Mesenchymal stem cell (in vitro differentiated cells and primary cell): ENCODE results near the gene DPYD.

Source experiments
- DNase-seq: peaks from one replicate; pipeline ENCODE4 v3.0.0-alpha.2; 2013
- H2AFZ ChIP-seq: one replicate; pipeline ENCODE4 v1.6.1; 2013; ENCODE audit warnings: low read depth, mild to moderate bottlenecking, control low read depth, inconsistent platforms, low read length, moderate library complexity
- H2AK5ac ChIP-seq: 2 replicates; pipeline ENCODE4 v1.6.1; 2013; ENCODE audit warnings: low read length, moderate library complexity, mild to moderate bottlenecking, inconsistent platforms; ENCODE audit not compliant: severe bottlenecking
- H2BK120ac ChIP-seq: one replicate; pipeline ENCODE4 v1.6.1; 2013; ENCODE audit warnings: low read depth, mild to moderate bottlenecking, inconsistent platforms, low read length, moderate library complexity
- H2BK12ac ChIP-seq, 2 experiments: one replicate each; pipeline ENCODE4 v1.6.1; 2013; ENCODE audit warnings: inconsistent platforms in 2 of 2, low read length in 2 of 2, mild to moderate bottlenecking in 2 of 2, moderate library complexity in 2 of 2, control low read depth in 1 of 2
- H2BK15ac ChIP-seq: one replicate; pipeline ENCODE4 v1.6.1; 2013; ENCODE audit warnings: mild to moderate bottlenecking, low read depth, inconsistent platforms; ENCODE audit not compliant: poor library complexity, severe bottlenecking
- H2BK5ac ChIP-seq: 2 replicates; pipeline ENCODE4 v1.6.1; 2013; ENCODE audit warnings: low read depth, mild to moderate bottlenecking, low read length, control low read depth, inconsistent platforms; ENCODE audit not compliant: poor library complexity, severe bottlenecking
- H3K14ac ChIP-seq, 2 experiments: one replicate each; pipeline ENCODE4 v1.6.1; 2013; ENCODE audit warnings: inconsistent platforms in 2 of 2, low read length in 2 of 2, control low read depth in 1 of 2, mild to moderate bottlenecking in 1 of 2, moderate library complexity in 1 of 2
- H3K18ac ChIP-seq, 2 experiments: one replicate each; pipeline ENCODE4 v1.6.1; 2013; ENCODE audit warnings: inconsistent platforms in 2 of 2, low read length in 2 of 2, control low read depth in 1 of 2, low read depth in 1 of 2, mild to moderate bottlenecking in 1 of 2
- H3K23ac ChIP-seq, 2 experiments: one replicate each; pipeline ENCODE4 v1.6.1; 2013; ENCODE audit warnings: inconsistent platforms in 2 of 2, low read length in 2 of 2, mild to moderate bottlenecking in 2 of 2, moderate library complexity in 2 of 2, control low read depth in 1 of 2
- H3K27ac ChIP-seq: 2 replicates; pipeline ENCODE4 v1.5.1; 2013; ENCODE audit warnings: mild to moderate bottlenecking, moderate library complexity, low read length, control low read depth, inconsistent platforms; ENCODE audit not compliant: poor library complexity, severe bottlenecking
- H3K27me3 ChIP-seq, 2 experiments: 2 replicates each; pipeline versions ENCODE4 v1.6.1 to v1.7.0; 2013; ENCODE audit warnings: low read length in 2 of 2, mild to moderate bottlenecking in 2 of 2, moderate library complexity in 2 of 2, control low read depth in 1 of 2, inconsistent platforms in 1 of 2; ENCODE audit not compliant: control insufficient read depth in 1 of 2, insufficient read depth in 1 of 2
- H3K36me3 ChIP-seq, 2 experiments: 2 replicates each; pipeline versions ENCODE4 v1.6.1 to v1.7.0; 2013; ENCODE audit warnings: low read length in 2 of 2, control low read depth in 1 of 2, inconsistent platforms in 1 of 2, low read depth in 1 of 2, mild to moderate bottlenecking in 1 of 2; ENCODE audit not compliant: insufficient read depth in 2 of 2, control insufficient read depth in 1 of 2
- H3K4ac ChIP-seq, 2 experiments: one replicate each; pipeline ENCODE4 v1.6.1; 2013; ENCODE audit warnings: inconsistent platforms in 2 of 2, low read length in 2 of 2, mild to moderate bottlenecking in 2 of 2, moderate library complexity in 2 of 2, control low read depth in 1 of 2, low read depth in 1 of 2
- H3K4me1 ChIP-seq: 2 replicates; pipeline ENCODE4 v1.6.1; 2013; ENCODE audit warnings: low read depth, low read length, control low read depth; ENCODE audit not compliant: control insufficient read depth, insufficient read depth
- H3K4me2 ChIP-seq: 2 replicates; pipeline ENCODE4 v1.6.1; 2013; ENCODE audit warnings: low read length, mild to moderate bottlenecking, inconsistent platforms; ENCODE audit not compliant: poor library complexity, severe bottlenecking
- H3K4me3 ChIP-seq, 2 experiments: 2 replicates each; pipeline versions ENCODE4 v1.5.1 to v1.7.0; 2013; ENCODE audit warnings: low read length in 2 of 2, mild to moderate bottlenecking in 2 of 2, control low read depth in 1 of 2, low read depth in 1 of 2; ENCODE audit not compliant: insufficient read depth in 1 of 2
- H3K79me1 ChIP-seq: replicated peaks from 2 replicates; pipeline ENCODE4 v1.6.1; 2013; ENCODE audit warnings: mild to moderate bottlenecking, control low read depth, low read length, inconsistent platforms; ENCODE audit not compliant: poor library complexity, severe bottlenecking
- H3K9ac ChIP-seq: 2 replicates; pipeline ENCODE4 v1.7.0; 2013; ENCODE audit warnings: mild to moderate bottlenecking, low read length, moderate library complexity
- H3K9me3 ChIP-seq: 2 replicates; pipeline ENCODE4 v1.7.0; 2013; ENCODE audit warnings: mild to moderate bottlenecking, low read length; ENCODE audit not compliant: control insufficient read depth
- H4K8ac ChIP-seq: one replicate; pipeline ENCODE4 v1.6.1; 2013; ENCODE audit warnings: inconsistent platforms, mild to moderate bottlenecking, low read length, moderate library complexity
- H4K91ac ChIP-seq: one replicate; pipeline ENCODE4 v1.6.1; 2013; ENCODE audit warnings: mild to moderate bottlenecking, low read length, inconsistent platforms
- WGBS: methylation state at CpG from one replicate; pipeline ENCODE4 v1.1.7; 2013; ENCODE audit warnings: mixed read lengths; 5-methylcytosine and 5-hydroxymethylcytosine counted together

The DPYD gene

GRCh38 chr1:97630281-97630680 is 290.6 kb downstream of the DPYD start:
- H2AK5ac ChIP-seq, result no peak overlapping the region
- no peaks in the 10 kb centered on the region for H3K27me3 ChIP-seq
- peak overlapping the region; percentile 18 to 78 for H3K18ac ChIP-seq
- H4K91ac ChIP-seq, result no peak overlapping the region
- no peak overlapping the region for H3K9ac ChIP-seq
- no peak overlapping the region for H2AFZ ChIP-seq
- H3K4me1 ChIP-seq, result no peaks in the 10 kb centered on the region
- no peaks in the 10 kb centered on the region for H3K36me3 ChIP-seq
- no peak overlapping the region for H3K4me3 ChIP-seq
- no peak overlapping the region for H2BK15ac ChIP-seq
- H4K8ac ChIP-seq, result peak overlapping the region; percentile 69
- WGBS, result 22% methylated on average over 1 of the region's 1 CpG
- no peak overlapping the region for H3K27ac ChIP-seq
- no peaks in the 10 kb centered on the region for H3K79me1 ChIP-seq
- no peak overlapping the region for H3K14ac ChIP-seq
- H2BK5ac ChIP-seq, result no peak overlapping the region
- H3K9me3 ChIP-seq, result no peaks in the 10 kb centered on the region
- H3K23ac ChIP-seq, result no peak overlapping the region
- DNase-seq, result peak; percentile 10
- H2BK120ac ChIP-seq, result no peak overlapping the region
- no peak overlapping the region for H3K4me2 ChIP-seq
- H3K4ac ChIP-seq, result peak overlapping the region in 1 of 2 experiments; percentile 71
- peak overlapping the region in 1 of 2 experiments; percentile 15 for H2BK12ac ChIP-seq

GRCh38 chr1:97623220-97623619 is 297.6 kb downstream of the DPYD start:
- Histone ChIP-seq H3K14ac (no peak overlapping the region), H3K4me2 (no peak overlapping the region), H2AK5ac (no peak overlapping the region), H3K4me3 (no peak overlapping the region), H3K36me3 (no peaks in the 10 kb centered on the region), H2BK12ac (no peak overlapping the region), H4K8ac (no peak overlapping the region), H3K79me1 (no peaks in the 10 kb centered on the region), H2AFZ (no peak overlapping the region), H3K4ac (no peak overlapping the region), H3K23ac (no peak overlapping the region), H2BK120ac (no peak overlapping the region), H3K4me1 (no peaks in the 10 kb centered on the region), H4K91ac (no peak overlapping the region), H3K9me3 (peaks cover 8% of the 10 kb centered on the region), H2BK5ac (no peak overlapping the region), H3K27me3 (no peaks in the 10 kb centered on the region), H2BK15ac (no peak overlapping the region), H3K9ac (no peak overlapping the region), H3K27ac (no peak overlapping the region), H3K18ac (no peak overlapping the region)
- DNase-seq, result no peak

GRCh38 chr1:97621955-97622354 is 298.9 kb downstream of the DPYD start:
- no peak overlapping the region for H2AK5ac ChIP-seq
- H4K91ac ChIP-seq, result no peak overlapping the region
- H3K23ac ChIP-seq, result no peak overlapping the region
- no peaks in the 10 kb centered on the region for H3K36me3 ChIP-seq
- no peak overlapping the region for H3K14ac ChIP-seq
- H3K27ac ChIP-seq, result no peak overlapping the region
- WGBS, result no CpG with 5 or more reads among the region's 1 CpG
- no peak overlapping the region for H3K4me3 ChIP-seq
- H2BK5ac ChIP-seq, result no peak overlapping the region
- H2BK15ac ChIP-seq, result no peak overlapping the region
- H2BK12ac ChIP-seq, result no peak overlapping the region
- H4K8ac ChIP-seq, result no peak overlapping the region
- H3K9ac ChIP-seq, result no peak overlapping the region
- no peak for DNase-seq
- peaks cover 8% of the 10 kb centered on the region for H3K9me3 ChIP-seq
- no peak overlapping the region for H3K4ac ChIP-seq
- H3K27me3 ChIP-seq, result no peaks in the 10 kb centered on the region
- H3K18ac ChIP-seq, result no peak overlapping the region
- H3K79me1 ChIP-seq, result no peaks in the 10 kb centered on the region
- H2BK120ac ChIP-seq, result no peak overlapping the region
- no peak overlapping the region for H2AFZ ChIP-seq
- H3K4me2 ChIP-seq, result no peak overlapping the region
- no peaks in the 10 kb centered on the region for H3K4me1 ChIP-seq

GRCh38 chr1:97619706-97620105 is 301.1 kb downstream of the DPYD start:
- Histone ChIP-seq H3K27ac (no peak overlapping the region), H3K4me3 (no peak overlapping the region), H2BK5ac (no peak overlapping the region), H2BK15ac (no peak overlapping the region), H3K18ac (no peak overlapping the region), H3K27me3 (no peaks in the 10 kb centered on the region), H3K9me3 (peaks cover 8% of the 10 kb centered on the region), H3K36me3 (no peaks in the 10 kb centered on the region), H4K8ac (no peak overlapping the region), H4K91ac (no peak overlapping the region), H2AK5ac (no peak overlapping the region), H2BK12ac (no peak overlapping the region), H3K4me2 (no peak overlapping the region), H3K9ac (no peak overlapping the region), H2BK120ac (no peak overlapping the region), H3K23ac (no peak overlapping the region), H3K14ac (no peak overlapping the region), H3K4me1 (no peaks in the 10 kb centered on the region), H3K4ac (no peak overlapping the region), H3K79me1 (no peaks in the 10 kb centered on the region), H2AFZ (no peak overlapping the region)
- WGBS, result 100% methylated on average over 2 of the region's 2 CpGs
- no peak for DNase-seq
